PC-9 (cell line): ENCODE results near the gene OR10AG1. TPM values are rescaled to one million over a fixed set of nuclear protein-coding genes. Genes with fewer than 3 reads are reported as not detected.

ENCODE experiments used
- BruUV-seq: library from RNA; stranded (reverse); fragments of 400-500 nt; replicated peaks from 2 replicates; lab custom pipeline; 2021; lab: Mats Ljungman, UMichigan
- CTCF ChIA-PET: fragments of 300-600 bp; sonication (Branson Sonifier 250); formaldehyde crosslinking; loops from one replicate; lab custom pipeline; 2022; ENCODE audit warnings: antibody characterized with exemption; lab: Charles Lee
- POLR2A ChIA-PET: fragments of 300-600 bp; sonication (Branson Sonifier 250); formaldehyde crosslinking; loops from one replicate; lab custom pipeline; 2022; ENCODE audit warnings: antibody characterized with exemption; ENCODE audit not compliant: unreplicated experiment; lab: Charles Lee
- DNase-seq, 2 experiments: peaks; one replicate each; pipeline versions ENCODE4 v3.0.0 to v3.0.0-alpha.2; 2015 to 2022; ENCODE audit warnings: mixed read lengths in 1 of 2
- H2AFZ ChIP-seq: fragments of 200-600 bp; sonication (generic); 2 replicates; pipeline ENCODE4 v1.8.1; 2017; ENCODE audit warnings: antibody characterized with exemption
- H3F3A ChIP-seq: fragments of 200-600 bp; sonication (generic); 2 replicates; pipeline ENCODE4 v1.8.1; 2017; ENCODE audit warnings: antibody characterized with exemption, mild to moderate bottlenecking, low read depth; ENCODE audit not compliant: insufficient read depth
- H3K27ac ChIP-seq: fragments of 200-600 bp; sonication (generic); 2 replicates; pipeline ENCODE4 v1.6.1; 2016; ENCODE audit warnings: mixed run types
- H3K27me3 ChIP-seq: fragments of 200-600 bp; sonication (generic); 2 replicates; pipeline ENCODE4 v1.6.1; 2016; ENCODE audit warnings: low read depth, mixed run types; ENCODE audit not compliant: insufficient read depth
- H3K36me3 ChIP-seq: fragments of 200-600 bp; sonication (generic); 2 replicates; pipeline ENCODE4 v1.6.1; 2016; ENCODE audit warnings: low read depth, mixed run types
- H3K4me1 ChIP-seq: fragments of 200-600 bp; sonication (generic); replicated peaks from 2 replicates; pipeline ENCODE4 v1.6.1; 2016; ENCODE audit warnings: mixed run types; ENCODE audit not compliant: insufficient read depth
- H3K4me2 ChIP-seq: fragments of 200-600 bp; sonication (generic); 2 replicates; pipeline ENCODE4 v1.6.1; 2017; ENCODE audit warnings: mixed run types
- H3K4me3 ChIP-seq: fragments of 200-600 bp; sonication (generic); 2 replicates; pipeline ENCODE4 v1.6.1; 2016; ENCODE audit warnings: mixed run types
- H3K79me2 ChIP-seq: fragments of 200-600 bp; sonication (generic); 2 replicates; pipeline ENCODE4 v1.6.1; 2017; ENCODE audit warnings: low read depth, mixed run types
- H3K9me2 ChIP-seq: fragments of 200-600 bp; sonication (generic); 2 replicates; pipeline ENCODE4 v1.8.1; 2017; ENCODE audit warnings: mild to moderate bottlenecking; ENCODE audit not compliant: insufficient read depth
- H3K9me3 ChIP-seq: fragments of 200-600 bp; sonication (generic); 2 replicates; pipeline ENCODE4 v1.8.1; 2016; ENCODE audit warnings: low read depth; ENCODE audit not compliant: insufficient read depth
- H4K20me1 ChIP-seq: fragments of 200-600 bp; sonication (generic); 2 replicates; pipeline ENCODE4 v1.8.1; 2017; ENCODE audit not compliant: insufficient read depth
- EZH2 ChIP-seq: fragments of 200-600 bp; sonication (generic); IDR thresholded peaks from 2 replicates; pipeline ENCODE4 v1.8.0; 2017; ENCODE audit warnings: antibody characterized with exemption, low read depth
- intact Hi-C: fragments of 100-400 bp; cut with micrococcal nuclease; formaldehyde crosslinking; loops from one replicate; pipeline ENCODE4 v1.10.0; 2022; ENCODE audit not compliant: unreplicated experiment
- total RNA-seq: library from RNA; stranded (reverse); gene quantifications from 2 replicates; pipeline ENCODE4 v1.2.3, GENCODE V29; 2021
- TF ChIP-seq, protein P1 (sequence below): fragments of 200-600 bp; sonication (generic); conservative IDR thresholded peaks from 2 replicates; pipeline ENCODE4 v1.6.1; 2017; ENCODE audit warnings: mixed run types, antibody characterized with exemption, mild to moderate bottlenecking, moderate library complexity

OR10AG1 gene
- total RNA-seq, 1 experiment from 2014 or later = not detected

DNA sequence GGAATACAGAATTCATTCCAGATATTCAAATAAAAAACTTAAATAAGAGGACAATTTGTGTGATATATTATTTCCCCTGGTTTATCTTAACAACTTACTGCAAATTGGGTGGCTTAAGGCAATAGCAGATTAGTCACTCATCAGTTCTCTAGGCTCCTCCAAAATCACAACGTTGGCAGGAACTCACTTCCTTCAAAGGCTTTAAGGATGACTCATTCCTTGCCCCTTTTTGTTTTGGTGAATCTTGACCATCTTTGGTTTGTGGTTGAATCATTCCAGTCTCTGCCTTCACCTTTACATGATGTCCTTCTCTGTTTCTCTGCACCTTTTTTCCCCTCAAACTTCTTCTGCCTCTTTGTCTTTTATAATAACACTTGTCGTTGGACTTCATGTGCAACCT lies 3.4 kb downstream of the OR10AG1 start:
- no peaks in the 10 kb centered on the region for H3K9me3 ChIP-seq

DNA sequence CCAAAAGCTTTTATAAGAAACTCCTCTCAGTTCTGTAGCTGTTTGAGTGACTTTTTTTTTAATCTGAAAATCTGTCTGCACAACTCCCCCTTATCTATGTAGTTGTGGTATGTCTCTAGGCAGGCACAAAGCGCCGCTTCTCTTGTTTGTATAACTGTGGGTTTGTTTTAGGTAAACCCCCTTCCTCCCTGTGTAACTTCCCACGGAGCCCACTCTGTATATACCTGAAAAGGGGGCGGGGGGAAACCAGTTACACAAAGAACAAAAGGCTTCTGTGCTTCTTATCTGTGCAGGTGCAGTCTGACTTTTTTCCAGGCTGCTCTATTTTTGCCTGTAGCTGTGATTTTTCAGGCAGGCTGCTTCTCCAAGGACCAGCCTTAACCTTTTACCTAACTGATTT lies 13.2 kb downstream of the OR10AG1 start:
- no peaks in the 10 kb centered on the region for H3K27me3 ChIP-seq
- no peaks in the 10 kb centered on the region for H3F3A ChIP-seq
- H3K4me1 ChIP-seq = no peaks in the 10 kb centered on the region
- intact Hi-C loops = loop anchor here (1.0 kb wide), 1 partner anchor 24 kb away; no protein-coding TSS in a partner anchor
- no peak for DNase-seq
- H4K20me1 ChIP-seq = 0 out of 2 replicates have a peak, but pooled peaks cover 5% of the 10 kb centered on the region
- no peak overlapping the region for H3K4me2 ChIP-seq
- H3K27ac ChIP-seq = no peak overlapping the region
- no TSS peak for BruUV-seq
- no peak for TF ChIP-seq EZH2
- TF ChIP-seq, protein P1, sequence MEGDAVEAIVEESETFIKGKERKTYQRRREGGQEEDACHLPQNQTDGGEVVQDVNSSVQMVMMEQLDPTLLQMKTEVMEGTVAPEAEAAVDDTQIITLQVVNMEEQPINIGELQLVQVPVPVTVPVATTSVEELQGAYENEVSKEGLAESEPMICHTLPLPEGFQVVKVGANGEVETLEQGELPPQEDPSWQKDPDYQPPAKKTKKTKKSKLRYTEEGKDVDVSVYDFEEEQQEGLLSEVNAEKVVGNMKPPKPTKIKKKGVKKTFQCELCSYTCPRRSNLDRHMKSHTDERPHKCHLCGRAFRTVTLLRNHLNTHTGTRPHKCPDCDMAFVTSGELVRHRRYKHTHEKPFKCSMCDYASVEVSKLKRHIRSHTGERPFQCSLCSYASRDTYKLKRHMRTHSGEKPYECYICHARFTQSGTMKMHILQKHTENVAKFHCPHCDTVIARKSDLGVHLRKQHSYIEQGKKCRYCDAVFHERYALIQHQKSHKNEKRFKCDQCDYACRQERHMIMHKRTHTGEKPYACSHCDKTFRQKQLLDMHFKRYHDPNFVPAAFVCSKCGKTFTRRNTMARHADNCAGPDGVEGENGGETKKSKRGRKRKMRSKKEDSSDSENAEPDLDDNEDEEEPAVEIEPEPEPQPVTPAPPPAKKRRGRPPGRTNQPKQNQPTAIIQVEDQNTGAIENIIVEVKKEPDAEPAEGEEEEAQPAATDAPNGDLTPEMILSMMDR = no peak
- no peaks in the 10 kb centered on the region for H3K9me3 ChIP-seq
- H3K4me3 ChIP-seq = no peak overlapping the region
- no peaks in the 10 kb centered on the region for H3K79me2 ChIP-seq
- no peaks in the 10 kb centered on the region for H3K9me2 ChIP-seq
- H3K36me3 ChIP-seq = no peaks in the 10 kb centered on the region
- ChIA-PET POLR2A (no interaction called here), CTCF (no interaction called here)
- no peak overlapping the region for H2AFZ ChIP-seq

More for the DNA sequence above, 3.4 kb downstream of the OR10AG1 start:
- POLR2A ChIA-PET = no interaction called here
- H3K4me3 ChIP-seq = no peak overlapping the region
- CTCF ChIA-PET = no interaction called here
- no peaks in the 10 kb centered on the region for H3K79me2 ChIP-seq
- H2AFZ ChIP-seq = no peak overlapping the region
- BruUV-seq = no TSS peak
- H3K27me3 ChIP-seq = no peaks in the 10 kb centered on the region
- no peaks in the 10 kb centered on the region for H3K36me3 ChIP-seq
- no peaks in the 10 kb centered on the region for H3K4me1 ChIP-seq
- no peak for DNase-seq
- H3F3A ChIP-seq = no peaks in the 10 kb centered on the region
- no peak overlapping the region for H3K4me2 ChIP-seq
- no peaks in the 10 kb centered on the region for H3K9me2 ChIP-seq
- H3K27ac ChIP-seq = no peak overlapping the region
- no peak for TF ChIP-seq EZH2
- intact Hi-C loops = no loop called here
- H4K20me1 ChIP-seq = no peaks in the 10 kb centered on the region

DNA sequence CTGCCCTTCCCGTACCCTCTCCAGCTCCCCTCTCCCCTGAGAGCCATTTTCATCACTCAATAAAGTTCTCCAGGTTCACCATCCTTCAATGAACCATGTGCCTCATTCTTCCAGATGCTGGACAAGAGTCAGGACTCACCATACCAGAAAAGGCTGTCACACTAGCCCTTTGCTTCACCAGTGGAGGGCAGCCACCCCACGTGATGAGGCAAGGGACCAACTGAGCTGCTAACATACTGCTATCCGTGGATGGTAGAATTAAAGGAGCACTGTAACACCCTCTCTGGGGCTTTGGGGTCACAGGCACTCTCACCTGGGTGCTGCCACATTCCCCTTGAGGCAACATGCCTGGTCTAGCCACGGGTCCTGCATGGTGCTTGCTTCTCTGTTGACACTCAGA lies 20.4 kb downstream of the OR10AG1 start:
- H3K9me3 ChIP-seq = peaks cover 3% of the 10 kb centered on the region; the same call in 1 of the 2 replicates
- ChIA-PET CTCF (no interaction called here), POLR2A (no interaction called here)
- no peaks in the 10 kb centered on the region for H3K79me2 ChIP-seq
- no peak overlapping the region for H3K4me2 ChIP-seq
- intact Hi-C loops = no loop called here
- H4K20me1 ChIP-seq = no peaks in the 10 kb centered on the region
- H3K4me3 ChIP-seq = no peak overlapping the region
- DNase-seq = no peak
- H2AFZ ChIP-seq = no peak overlapping the region
- H3K4me1 ChIP-seq = no peaks in the 10 kb centered on the region
- H3K36me3 ChIP-seq = no peaks in the 10 kb centered on the region
- no peaks in the 10 kb centered on the region for H3K27me3 ChIP-seq
- BruUV-seq = no TSS peak
- H3K9me2 ChIP-seq = no peaks in the 10 kb centered on the region
- H3K27ac ChIP-seq = no peak overlapping the region
- TF ChIP-seq EZH2 = no peak
- TF ChIP-seq, protein P1 = no peak
- no peaks in the 10 kb centered on the region for H3F3A ChIP-seq
